H1 (cell line): ENCODE results near the gene GH1. TPM values are rescaled to one million over a fixed set of nuclear protein-coding genes. Genes with fewer than 3 reads are reported as not detected.
A peak's percentile ranks its signal among the peaks of the same experiment; 100 is the strongest.

ENCODE experiments used
- CTCF ChIA-PET: fragments of 300-600 bp; sonication (Branson Sonifier 250); formaldehyde crosslinking; loops from one replicate; lab custom pipeline; 2021; ENCODE audit not compliant: partially characterized antibody; lab: Charles Lee
- POLR2A ChIA-PET: fragments of 300-600 bp; sonication (Branson Sonifier 250); formaldehyde crosslinking; loops from one replicate; lab custom pipeline; 2021; ENCODE audit warnings: inconsistent platforms; ENCODE audit not compliant: partially characterized antibody; lab: Charles Lee
- DNase-seq, 2 experiments: peaks; one replicate each; pipeline versions ENCODE4 v3.0.0 to v3.0.0-alpha.2; 2010 to 2022; ENCODE audit warnings: low spot score in 2 of 2, low read depth in 1 of 2, mixed read lengths in 1 of 2
- FAIRE-seq: peaks from 2 replicates; lab custom pipeline; 2011; peaks lifted over from hg19 to GRCh38; lab: Jason Lieb, UNC
- H2AFZ ChIP-seq: 2 replicates; pipeline ENCODE4 v1.8.1; 2012; ENCODE audit warnings: low read length, inconsistent platforms
- H2AK5ac ChIP-seq: 2 replicates; pipeline ENCODE4 v1.6.1; 2013; ENCODE audit warnings: low read depth, low read length
- H2BK120ac ChIP-seq: replicated peaks from 2 replicates; pipeline ENCODE3; 2013; ENCODE audit warnings: low read depth, low read length, inconsistent platforms
- H2BK12ac ChIP-seq: 2 replicates; pipeline ENCODE4 v1.6.1; 2013; ENCODE audit warnings: low read depth, low read length
- H2BK15ac ChIP-seq: 2 replicates; pipeline ENCODE4 v1.6.1; 2013; ENCODE audit warnings: low read length
- H2BK20ac ChIP-seq: 2 replicates; pipeline ENCODE4 v1.6.1; 2013; ENCODE audit warnings: low read length
- H2BK5ac ChIP-seq: 2 replicates; pipeline ENCODE4 v1.6.1; 2013; ENCODE audit warnings: low read depth, low read length
- H3K14ac ChIP-seq: 2 replicates; pipeline ENCODE4 v1.6.1; 2013; ENCODE audit warnings: inconsistent platforms; ENCODE audit not compliant: insufficient read length
- H3K18ac ChIP-seq: 2 replicates; pipeline ENCODE4 v1.6.1; 2013; ENCODE audit warnings: low read length; ENCODE audit errors: extremely low read depth
- H3K23ac ChIP-seq: 2 replicates; pipeline ENCODE4 v1.6.1; 2013; ENCODE audit warnings: inconsistent platforms; ENCODE audit not compliant: insufficient read length
- H3K23me2 ChIP-seq: 2 replicates; pipeline ENCODE4 v1.6.1; 2013; ENCODE audit warnings: low read depth, low read length
- H3K27ac ChIP-seq: 2 replicates; pipeline ENCODE4 v1.6.1; 2011; ENCODE audit warnings: low read depth, low read length, inconsistent platforms
- H3K27me3 ChIP-seq, 4 experiments: replicated peaks in 1 of 4; 1 replicate in 1 of 4; 2 replicates in 3 of 4; pipeline versions ENCODE4 v1.6.1 to v1.8.1; 2011 to 2013; ENCODE audit warnings: low read length in 3 of 4, mild to moderate bottlenecking in 3 of 4, inconsistent platforms in 2 of 4, mixed read lengths in 2 of 4, moderate library complexity in 1 of 4; ENCODE audit not compliant: control insufficient read depth in 3 of 4, insufficient read depth in 3 of 4; ENCODE audit errors: extremely low read depth in 1 of 4
- H3K36me3 ChIP-seq, 4 experiments: 2 replicates each; pipeline versions ENCODE4 v1.6.1 to v1.8.1; 2011 to 2013; ENCODE audit warnings: mild to moderate bottlenecking in 4 of 4, low read length in 3 of 4, moderate library complexity in 2 of 4, control low read depth in 1 of 4, inconsistent platforms in 1 of 4; ENCODE audit not compliant: insufficient read depth in 4 of 4, control insufficient read depth in 2 of 4
- H3K4ac ChIP-seq: replicated peaks from 2 replicates; pipeline ENCODE3; 2013; ENCODE audit warnings: low read length, low read depth, mixed read lengths, inconsistent platforms; ENCODE audit not compliant: insufficient read length
- H3K4me1 ChIP-seq, 4 experiments: replicated peaks in 1 of 4; 1 replicate in 1 of 4; 2 replicates in 3 of 4; pipeline versions ENCODE4 v1.6.1 to v1.8.1; 2011 to 2013; ENCODE audit warnings: low read length in 3 of 4, inconsistent platforms in 2 of 4, mixed read lengths in 1 of 4; ENCODE audit not compliant: insufficient read depth in 4 of 4, control insufficient read depth in 3 of 4
- H3K4me2 ChIP-seq, 2 experiments: 2 replicates each; pipeline versions ENCODE4 v1.6.1 to v1.8.1; 2011 to 2013; ENCODE audit warnings: low read depth in 2 of 2, low read length in 2 of 2, control low read depth in 1 of 2, inconsistent platforms in 1 of 2, mild to moderate bottlenecking in 1 of 2; ENCODE audit not compliant: insufficient read depth in 1 of 2
- H3K4me3 ChIP-seq, 4 experiments: fragments of 200-600, 300-600 bp in 1 of 4; sonication (generic), shearing (Covaris generic), sonication (Bioruptor Twin) in 1 of 4; 2 replicates each; pipeline versions ENCODE4 v1.5.1 to v1.8.1; 2011 to 2016; ENCODE audit warnings: low read length in 4 of 4, low read depth in 3 of 4, control low read depth in 2 of 4, inconsistent platforms in 2 of 4, mild to moderate bottlenecking in 2 of 4, mixed read lengths in 1 of 4, moderate library complexity in 1 of 4; ENCODE audit not compliant: insufficient read depth in 2 of 4; ENCODE audit errors: extremely low read depth in 1 of 4
- H3K56ac ChIP-seq: replicated peaks from 2 replicates; pipeline ENCODE3; 2013; ENCODE audit warnings: low read depth, mild to moderate bottlenecking, mixed read lengths, low read length, inconsistent platforms; ENCODE audit not compliant: insufficient read length
- H3K79me1 ChIP-seq: 2 replicates; pipeline ENCODE4 v1.6.1; 2013; ENCODE audit warnings: low read depth, low read length, control low read depth
- H3K79me2 ChIP-seq, 2 experiments: 2 replicates each; pipeline versions ENCODE4 v1.6.1 to v1.8.1; 2012 to 2013; ENCODE audit warnings: low read length in 2 of 2, mild to moderate bottlenecking in 2 of 2, inconsistent platforms in 1 of 2; ENCODE audit not compliant: insufficient read depth in 2 of 2, control insufficient read depth in 1 of 2
- H3K9ac ChIP-seq, 4 experiments: replicated peaks in 1 of 4; 1 replicate in 1 of 4; 2 replicates in 3 of 4; pipeline versions ENCODE4 v1.6.1 to v1.8.1; 2011 to 2013; ENCODE audit warnings: low read depth in 3 of 4, low read length in 3 of 4, control low read depth in 2 of 4, mild to moderate bottlenecking in 2 of 4, moderate library complexity in 2 of 4, inconsistent platforms in 1 of 4; ENCODE audit errors: extremely low read depth in 1 of 4
- H3K9me3 ChIP-seq, 2 experiments: 2 replicates each; pipeline versions ENCODE4 v1.6.1 to v1.8.1; 2012 to 2013; ENCODE audit warnings: mild to moderate bottlenecking in 2 of 2, moderate library complexity in 2 of 2, control low read depth in 1 of 2, inconsistent platforms in 1 of 2, low read depth in 1 of 2, low read length in 1 of 2, mixed read lengths in 1 of 2; ENCODE audit not compliant: insufficient read depth in 2 of 2
- H4K20me1 ChIP-seq, 2 experiments: replicated peaks in 1 of 2; 2 replicates each; pipeline versions ENCODE3 to v1.8.1; 2011 to 2013; ENCODE audit warnings: inconsistent platforms in 2 of 2, low read length in 2 of 2, mild to moderate bottlenecking in 1 of 2; ENCODE audit not compliant: insufficient read depth in 2 of 2, control insufficient read depth in 1 of 2
- H4K5ac ChIP-seq: 2 replicates; pipeline ENCODE4 v1.6.1; 2013; ENCODE audit warnings: low read length, low read depth, mixed read lengths, inconsistent platforms; ENCODE audit not compliant: insufficient read length
- H4K8ac ChIP-seq: 2 replicates; pipeline ENCODE4 v1.8.0; 2013; ENCODE audit warnings: mild to moderate bottlenecking, moderate library complexity, low read length, inconsistent platforms; ENCODE audit not compliant: insufficient read depth; ENCODE audit errors: extremely low read depth
- H4K91ac ChIP-seq: replicated peaks from 2 replicates; pipeline ENCODE3; 2013; ENCODE audit warnings: low read length, mixed read lengths, inconsistent platforms; ENCODE audit not compliant: insufficient read length
- CHD1 ChIP-seq: IDR thresholded peaks from 2 replicates; pipeline ENCODE4 v1.6.1; 2012; ENCODE audit warnings: low read depth, low read length, improper control_type of control experiment
- EGR1 ChIP-seq: IDR thresholded peaks from 2 replicates; pipeline ENCODE4 v1.6.1; 2011; ENCODE audit warnings: low read depth, low read length, borderline replicate concordance
- NRF1 ChIP-seq: IDR thresholded peaks from 2 replicates; pipeline ENCODE4 v1.6.1; 2011; ENCODE audit warnings: mild to moderate bottlenecking, low read depth, low read length, improper control_type of control experiment
- POLR2A ChIP-seq, 2 experiments: IDR thresholded peaks; 1 replicate in 1 of 2; 2 replicates in 1 of 2; pipeline ENCODE4 v1.6.1; 2011; ENCODE audit warnings: low read depth in 2 of 2, low read length in 2 of 2, mild to moderate bottlenecking in 2 of 2; ENCODE audit errors: control extremely low read depth in 1 of 2
- TBP ChIP-seq: IDR thresholded peaks from 2 replicates; pipeline ENCODE4 v1.6.1; 2011; ENCODE audit warnings: low read depth, low read length, improper control_type of control experiment
- WGBS, 2 experiments: shearing (Covaris generic) in 1 of 2; methylation state at CpG; one replicate each; pipeline versions ENCODE4 v1.1.6 to v1.1.7; 2013 to 2015; ENCODE audit warnings: low lambda C conversion rate in 2 of 2, mixed read lengths in 2 of 2, inconsistent platforms in 1 of 2, low coverage in 1 of 2, missing lambda C conversion rate in 1 of 2; ENCODE audit not compliant: insufficient replicate concordance in 2 of 2, insufficient coverage in 1 of 2, insufficient read length in 1 of 2; ENCODE audit errors: extremely low coverage in 1 of 2, missing lambda C conversion rate in 1 of 2; 5-methylcytosine and 5-hydroxymethylcytosine counted together
- polyA plus RNA-seq, 7 experiments: library from polyadenylated mRNA; depleted of rRNA in 3 of 7; stranded (reverse) in 5 of 7; unstranded in 2 of 7; fragments of >200 nt in 5 of 7; fragments of 200-250 nt in 2 of 7; gene quantifications; 1 replicate in 5 of 7; 2 replicates in 1 of 7; 4 replicates in 1 of 7; pipeline versions ENCODE4 v1.2.1 to v1.2.3, GENCODE V29; 2011 to 2013; ENCODE audit warnings: missing spikeins in 2 of 7, mixed read lengths in 2 of 7
- total RNA-seq: library from RNA; stranded (reverse); fragmentation: NEBNext Ultra II Directional; extraction: Animal tissue kit (Norgen Biotek cat#: 25700); gene quantifications from 2 replicates; pipeline ENCODE4 v1.2.1, GENCODE V29; 2021
- TF ChIP-seq, protein P1 (sequence below): IDR thresholded peaks from 2 replicates; pipeline ENCODE4 v1.6.1; 2012; ENCODE audit warnings: inconsistent platforms
- TF ChIP-seq, protein P2 (sequence below), 3 experiments: IDR thresholded peaks; 1 replicate in 2 of 3; 2 replicates in 1 of 3; pipeline versions ENCODE4 v1.5.1 to v1.6.1; 2011; ENCODE audit warnings: low read length in 3 of 3, mild to moderate bottlenecking in 3 of 3, inconsistent platforms in 2 of 3, low read depth in 1 of 3, moderate library complexity in 1 of 3; ENCODE audit not compliant: insufficient read depth in 1 of 3; ENCODE audit errors: control extremely low read depth in 1 of 3

Gene GH1
- total and polyA plus RNA-seq, 2 of the 8 experiments (the other 6 are each of a cell fraction or from before 2014, with no cell fraction given): 0.41 TPM; not detected in 1

DNA sequence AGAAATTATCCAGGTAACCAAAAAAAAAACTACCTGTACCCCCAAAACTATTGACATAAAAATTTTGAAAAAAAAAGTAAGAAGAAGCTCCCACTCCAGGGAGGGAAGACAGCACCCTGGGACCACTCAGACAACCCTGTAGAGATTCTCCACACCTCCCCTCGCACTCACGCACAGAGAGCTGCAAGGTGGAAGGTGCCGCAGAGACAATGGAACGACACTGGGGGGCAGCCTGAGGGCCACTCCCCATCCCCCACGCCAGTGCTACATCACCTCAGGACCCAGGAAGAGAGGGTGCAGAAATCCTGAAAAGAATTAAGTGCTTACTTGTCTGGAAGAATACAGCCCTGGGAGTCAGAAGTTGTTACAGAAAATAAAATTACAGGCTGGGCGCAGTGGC, 18.7 kb upstream of the GH1 start:
- FAIRE-seq: no peak
- H2BK12ac ChIP-seq: no peak overlapping the region
- H3K79me2 ChIP-seq: no peaks in the 10 kb centered on the region
- peaks cover 0 to 15% (median 1%) of the 10 kb centered on the region in 4 experiments; a peak in 4 of 8 replicates for H3K36me3 ChIP-seq
- no peak overlapping the region for H3K9ac ChIP-seq
- no peak overlapping the region for H2AK5ac ChIP-seq
- H4K5ac ChIP-seq: no peak overlapping the region
- no peak overlapping the region for H4K91ac ChIP-seq
- H4K8ac ChIP-seq: no peak overlapping the region
- no peak overlapping the region for H3K14ac ChIP-seq
- peaks cover 0 to 3% of the 10 kb centered on the region in 2 experiments for H4K20me1 ChIP-seq
- no peak overlapping the region for H2BK120ac ChIP-seq
- no peak overlapping the region for H2BK20ac ChIP-seq
- no peaks in the 10 kb centered on the region for H3K23me2 ChIP-seq
- no peak overlapping the region for H3K4me2 ChIP-seq
- peaks cover 0 to 2% (median under 1%) of the 10 kb centered on the region in 4 experiments; a peak in 2 of 7 replicates for H3K4me1 ChIP-seq
- H2BK5ac ChIP-seq: no peak overlapping the region
- H3K79me1 ChIP-seq: no peaks in the 10 kb centered on the region
- ChIA-PET POLR2A (interaction anchor here (0.6 to 1.3 kb wide), 3 partner anchors 9 to 91 kb away, joined by 3 to 9 read pairs (median 6); partner anchors contain the start of gene GH1), CTCF (interaction anchor here (0.6 to 11.4 kb wide), 10 partner anchors 9 to 260 kb away, joined by 3 to 164 read pairs (median 4); partner anchors contain the start of gene GH1)
- no peak overlapping the region for H3K4me3 ChIP-seq
- H3K23ac ChIP-seq: no peak overlapping the region
- no peak overlapping the region for H2BK15ac ChIP-seq
- TF ChIP-seq EGR1: no peak
- TF ChIP-seq, protein P1, sequence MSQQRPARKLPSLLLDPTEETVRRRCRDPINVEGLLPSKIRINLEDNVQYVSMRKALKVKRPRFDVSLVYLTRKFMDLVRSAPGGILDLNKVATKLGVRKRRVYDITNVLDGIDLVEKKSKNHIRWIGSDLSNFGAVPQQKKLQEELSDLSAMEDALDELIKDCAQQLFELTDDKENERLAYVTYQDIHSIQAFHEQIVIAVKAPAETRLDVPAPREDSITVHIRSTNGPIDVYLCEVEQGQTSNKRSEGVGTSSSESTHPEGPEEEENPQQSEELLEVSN: no peak
- TF ChIP-seq NRF1: no peak
- TF ChIP-seq POLR2A (IDR thresholded peaks at IDR 0.05; ENCODE audit: control extremely low read depth in 1 of 2, low read depth in 2 of 2, low read length in 2 of 2): no peak
- no peak for TF ChIP-seq TBP
- no peak for TF ChIP-seq CHD1
- TF ChIP-seq, protein P2, sequence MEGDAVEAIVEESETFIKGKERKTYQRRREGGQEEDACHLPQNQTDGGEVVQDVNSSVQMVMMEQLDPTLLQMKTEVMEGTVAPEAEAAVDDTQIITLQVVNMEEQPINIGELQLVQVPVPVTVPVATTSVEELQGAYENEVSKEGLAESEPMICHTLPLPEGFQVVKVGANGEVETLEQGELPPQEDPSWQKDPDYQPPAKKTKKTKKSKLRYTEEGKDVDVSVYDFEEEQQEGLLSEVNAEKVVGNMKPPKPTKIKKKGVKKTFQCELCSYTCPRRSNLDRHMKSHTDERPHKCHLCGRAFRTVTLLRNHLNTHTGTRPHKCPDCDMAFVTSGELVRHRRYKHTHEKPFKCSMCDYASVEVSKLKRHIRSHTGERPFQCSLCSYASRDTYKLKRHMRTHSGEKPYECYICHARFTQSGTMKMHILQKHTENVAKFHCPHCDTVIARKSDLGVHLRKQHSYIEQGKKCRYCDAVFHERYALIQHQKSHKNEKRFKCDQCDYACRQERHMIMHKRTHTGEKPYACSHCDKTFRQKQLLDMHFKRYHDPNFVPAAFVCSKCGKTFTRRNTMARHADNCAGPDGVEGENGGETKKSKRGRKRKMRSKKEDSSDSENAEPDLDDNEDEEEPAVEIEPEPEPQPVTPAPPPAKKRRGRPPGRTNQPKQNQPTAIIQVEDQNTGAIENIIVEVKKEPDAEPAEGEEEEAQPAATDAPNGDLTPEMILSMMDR (IDR thresholded peaks at IDR 0.05; ENCODE audit: control extremely low read depth in 1 of 3, insufficient read depth in 1 of 3, low read depth in 1 of 3, low read length in 3 of 3): peak in 1 of 3 experiments; percentile 14; a peak in 1 of 4 replicates
- no peak overlapping the region for H3K56ac ChIP-seq
- no peaks in the 10 kb centered on the region for H3K9me3 ChIP-seq
- H3K27ac ChIP-seq: no peak overlapping the region
- no peaks in the 10 kb centered on the region for H3K27me3 ChIP-seq
- H3K18ac ChIP-seq: no peak overlapping the region
- WGBS, 2 experiments: 76% methylated on average over 6 of the region's 6 CpGs; no CpG with 5 or more reads in 1 of the 2 experiments
- no peak overlapping the region for H3K4ac ChIP-seq
- DNase-seq: no peak
- no peak overlapping the region for H2AFZ ChIP-seq
